Measurements from ENCODE around the gene WFDC6. TPM values are rescaled to one million over a fixed set of nuclear protein-coding genes. Genes with fewer than 3 reads are reported as not detected.

Gene WFDC6
- polyA plus RNA-seq, 1 donor (not counting 4 experiments of a cell fraction or from before 2014, with no cell fraction given), result not detected

- H3K27ac ChIP-seq (ENCODE audit: control insufficient read depth, insufficient read depth, low read length), result no peak overlapping the region
- no peaks in the 10 kb centered on the region for H3K36me3 ChIP-seq (ENCODE audit: control insufficient read depth in 2 of 2, extremely low read depth in 1 of 2, insufficient read depth in 2 of 2, low read length in 2 of 2)
- dilution Hi-C loops (cut with MboI; ENCODE audit: extremely low pct_ligation_motif_present, low sequenced_read_pairs), result no loop called here
- H3K4me2 ChIP-seq (ENCODE audit: control insufficient read depth, extremely low read depth, insufficient read depth, low read depth, low read length), result no peak overlapping the region
- FAIRE-seq (no peak), DNase-seq (ENCODE audit: low read depth, low spot score) (no peak)
- H3K9me1 ChIP-seq (ENCODE audit: control insufficient read depth, extremely low read depth, insufficient read depth, low read length), result no peaks in the 10 kb centered on the region
- H3K4me1 ChIP-seq (ENCODE audit: control insufficient read depth, extremely low read depth, insufficient read depth, low read length), result peaks cover 14% of the 10 kb centered on the region
- H3K9ac ChIP-seq (ENCODE audit: control insufficient read depth, extremely low read depth, insufficient read depth, low read length), result no peak overlapping the region
- H4K20me1 ChIP-seq (ENCODE audit: control insufficient read depth, extremely low read depth, insufficient read depth, low read length), result no peaks in the 10 kb centered on the region
- H2AFZ ChIP-seq (ENCODE audit: control insufficient read depth, low read length), result no peak overlapping the region
- H3K4me3 ChIP-seq (ENCODE audit: control insufficient read depth in 2 of 3, extremely low read depth in 1 of 3, insufficient read depth in 2 of 3, low read depth in 1 of 3, low read length in 3 of 3), result no peak overlapping the region
- peaks cover 8% of the 10 kb centered on the region for H3K27me3 ChIP-seq (ENCODE audit: control insufficient read depth, extremely low read depth, insufficient read depth, low read length)
- no peak for TF ChIP-seq EZH2 (IDR thresholded peaks at IDR 0.05; ENCODE audit: low read length)
- TF ChIP-seq, protein P1, sequence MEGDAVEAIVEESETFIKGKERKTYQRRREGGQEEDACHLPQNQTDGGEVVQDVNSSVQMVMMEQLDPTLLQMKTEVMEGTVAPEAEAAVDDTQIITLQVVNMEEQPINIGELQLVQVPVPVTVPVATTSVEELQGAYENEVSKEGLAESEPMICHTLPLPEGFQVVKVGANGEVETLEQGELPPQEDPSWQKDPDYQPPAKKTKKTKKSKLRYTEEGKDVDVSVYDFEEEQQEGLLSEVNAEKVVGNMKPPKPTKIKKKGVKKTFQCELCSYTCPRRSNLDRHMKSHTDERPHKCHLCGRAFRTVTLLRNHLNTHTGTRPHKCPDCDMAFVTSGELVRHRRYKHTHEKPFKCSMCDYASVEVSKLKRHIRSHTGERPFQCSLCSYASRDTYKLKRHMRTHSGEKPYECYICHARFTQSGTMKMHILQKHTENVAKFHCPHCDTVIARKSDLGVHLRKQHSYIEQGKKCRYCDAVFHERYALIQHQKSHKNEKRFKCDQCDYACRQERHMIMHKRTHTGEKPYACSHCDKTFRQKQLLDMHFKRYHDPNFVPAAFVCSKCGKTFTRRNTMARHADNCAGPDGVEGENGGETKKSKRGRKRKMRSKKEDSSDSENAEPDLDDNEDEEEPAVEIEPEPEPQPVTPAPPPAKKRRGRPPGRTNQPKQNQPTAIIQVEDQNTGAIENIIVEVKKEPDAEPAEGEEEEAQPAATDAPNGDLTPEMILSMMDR (optimal IDR thresholded peaks at IDR 0.05 in 1 of 3, IDR thresholded peaks at IDR 0.05 in 1 of 3, conservative IDR thresholded peaks at IDR 0.05 in 1 of 3; ENCODE audit: extremely low read depth in 1 of 3, insufficient read depth in 2 of 3, low read length in 3 of 3), result no peak
- H3K9me3 ChIP-seq (ENCODE audit: control insufficient read depth, low read depth, low read length), result no peaks in the 10 kb centered on the region
- H3K79me2 ChIP-seq (ENCODE audit: control insufficient read depth, insufficient read depth, low read length), result no peaks in the 10 kb centered on the region
These were observed 52.0 kb downstream of the WFDC6 start for GRCh38 chr20:45487231-45487635.

DNA sequence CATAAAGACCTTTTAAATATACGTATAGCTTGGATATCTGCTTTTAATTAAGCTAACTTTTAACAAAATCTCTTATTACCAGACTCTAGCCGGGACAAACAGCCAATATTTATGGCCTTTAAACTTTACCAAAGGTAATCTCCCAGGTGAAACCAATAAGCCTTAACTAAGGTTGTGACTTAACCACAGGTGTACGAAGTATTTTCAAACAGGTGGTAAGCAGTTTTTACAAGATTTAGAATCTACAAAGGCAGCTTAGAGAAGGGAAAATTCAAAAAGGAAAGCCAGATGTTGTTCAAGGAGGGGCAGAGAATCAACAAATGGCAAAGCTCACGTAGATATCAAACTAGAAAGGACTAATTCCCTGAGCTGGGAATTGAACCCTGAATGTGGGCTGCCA is 53.9 kb downstream of the WFDC6 start:
- H3K79me2 ChIP-seq (ENCODE audit: control insufficient read depth, insufficient read depth, low read length), result no peaks in the 10 kb centered on the region
- dilution Hi-C loops (cut with MboI; ENCODE audit: extremely low pct_ligation_motif_present, low sequenced_read_pairs), result no loop called here
- no peak overlapping the region for H3K27ac ChIP-seq (ENCODE audit: control insufficient read depth, insufficient read depth, low read length)
- no peak overlapping the region for H3K9ac ChIP-seq (ENCODE audit: control insufficient read depth, extremely low read depth, insufficient read depth, low read length)
- H3K4me1 ChIP-seq (ENCODE audit: control insufficient read depth, extremely low read depth, insufficient read depth, low read length), result peaks cover 14% of the 10 kb centered on the region
- H3K9me1 ChIP-seq (ENCODE audit: control insufficient read depth, extremely low read depth, insufficient read depth, low read length), result no peaks in the 10 kb centered on the region
- no peaks in the 10 kb centered on the region for H3K9me3 ChIP-seq (ENCODE audit: control insufficient read depth, low read depth, low read length)
- DNase-seq (ENCODE audit: low read depth, low spot score) (no peak), FAIRE-seq (no peak)
- no peak overlapping the region for H3K4me3 ChIP-seq (ENCODE audit: control insufficient read depth in 2 of 3, extremely low read depth in 1 of 3, insufficient read depth in 2 of 3, low read depth in 1 of 3, low read length in 3 of 3)
- no peak overlapping the region for H3K4me2 ChIP-seq (ENCODE audit: control insufficient read depth, extremely low read depth, insufficient read depth, low read depth, low read length)
- H3K27me3 ChIP-seq (ENCODE audit: control insufficient read depth, extremely low read depth, insufficient read depth, low read length), result peaks cover 16% of the 10 kb centered on the region
- H3K36me3 ChIP-seq (ENCODE audit: control insufficient read depth in 2 of 2, extremely low read depth in 1 of 2, insufficient read depth in 2 of 2, low read length in 2 of 2), result no peaks in the 10 kb centered on the region
- H2AFZ ChIP-seq (ENCODE audit: control insufficient read depth, low read length), result no peak overlapping the region
- TF ChIP-seq, protein P1 (optimal IDR thresholded peaks at IDR 0.05 in 1 of 3, IDR thresholded peaks at IDR 0.05 in 1 of 3, conservative IDR thresholded peaks at IDR 0.05 in 1 of 3; ENCODE audit: extremely low read depth in 1 of 3, insufficient read depth in 2 of 3, low read length in 3 of 3), result no peak
- no peak for TF ChIP-seq EZH2 (IDR thresholded peaks at IDR 0.05; ENCODE audit: low read length)
- no peaks in the 10 kb centered on the region for H4K20me1 ChIP-seq (ENCODE audit: control insufficient read depth, extremely low read depth, insufficient read depth, low read length)

Measured in keratinocyte (primary cell).